Measurements from ENCODE around the gene SLC39A2. TPM values are rescaled to one million over a fixed set of nuclear protein-coding genes. Genes with fewer than 3 reads are reported as not detected.

The SLC39A2 gene
- total and polyA plus RNA-seq, 2 donors (not counting 3 experiments of a cell fraction or from before 2014, with no cell fraction given) = 0.06 TPM; not detected in 1

DNA sequence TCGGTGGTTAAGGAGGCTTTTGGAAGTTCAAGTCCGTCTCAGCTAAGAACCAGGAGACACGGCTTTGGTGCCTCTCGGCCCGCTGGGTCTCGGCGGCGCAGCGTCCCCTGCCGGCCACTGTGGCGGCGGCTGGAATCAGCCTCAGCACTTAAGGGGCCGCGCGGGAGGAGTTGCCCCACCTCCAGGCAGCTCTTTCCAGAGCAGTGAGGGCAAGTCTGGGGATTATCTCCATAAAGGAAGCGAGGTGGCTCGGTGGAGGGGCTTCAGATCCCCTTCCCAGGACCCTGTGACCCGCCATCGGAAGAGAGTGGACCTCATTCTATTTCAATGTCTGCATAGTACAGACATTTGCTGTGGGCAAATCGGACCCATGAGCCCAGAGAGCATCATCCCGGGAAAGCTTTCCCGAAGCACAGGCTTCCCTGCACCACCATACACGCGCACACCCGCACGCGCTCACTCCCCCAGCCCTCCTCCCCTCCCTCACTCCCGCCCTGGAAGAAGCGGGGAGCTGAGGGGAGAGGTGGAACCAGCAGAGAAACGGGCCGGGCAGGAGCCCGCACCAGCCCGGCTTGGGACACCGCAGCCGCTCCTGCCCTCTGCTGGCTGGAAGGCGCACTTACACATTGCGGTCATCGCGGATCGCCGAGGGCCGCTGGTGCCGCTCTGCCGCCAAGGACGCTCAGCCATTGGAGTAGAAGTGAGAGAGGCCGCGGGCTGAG lies 27.9 kb upstream of the SLC39A2 start:
- dilution Hi-C loops (cut with MboI; ENCODE audit: extremely low pct_ligation_motif_present, low sequenced_read_pairs) (no loop called here), intact Hi-C loops (cut with micrococcal nuclease) (loop anchor here (1.0 to 10.0 kb wide), 8 partner anchors 18 to 359 kb away; partner anchors contain the start of genes METTL17, RNASE4, RNASE6 and TMEM253)
- DNase-seq (ENCODE audit: low read depth, low spot score) (peak; percentile 86), FAIRE-seq (peak; percentile 92)
- CTCF ChIA-PET = interaction anchor here (0.6 to 5.5 kb wide), 64 partner anchors 9 to 653 kb away, joined by 3 to 103 read pairs (median 4); partner anchors contain the start of genes PARP2, RNASE1, RNASE2 and RNASE4
- no peaks in the 10 kb centered on the region for H3K9me1 ChIP-seq (replicated peaks; ENCODE audit: control insufficient read depth, extremely low read depth, insufficient read depth, low read length)
- BruUV-seq (replicated peaks) = no TSS peak
- no peaks in the 10 kb centered on the region for H4K20me1 ChIP-seq (replicated peaks; ENCODE audit: control insufficient read depth, extremely low read depth, insufficient read depth, low read length)
- POLR2A ChIA-PET = interaction anchor here (1.3 kb wide), 1 partner anchor 628 kb away, joined by 3 read pairs; no protein-coding TSS in a partner anchor
- H3K36me3 ChIP-seq (ENCODE audit: control insufficient read depth in 2 of 2, extremely low read depth in 1 of 2, insufficient read depth in 2 of 2, low read length in 2 of 2) = no peaks in the 10 kb centered on the region
- no peaks in the 10 kb centered on the region for H3K9me3 ChIP-seq (replicated peaks; ENCODE audit: control insufficient read depth, insufficient read depth, low read length)
- peak overlapping the region; percentile 15 to 64 (median 55) for H3K4me3 ChIP-seq (replicated peaks in 1 of 3; ENCODE audit: insufficient read depth in 1 of 3, low read depth in 1 of 3, low read length in 3 of 3)
- H3K4me2 ChIP-seq (ENCODE audit: insufficient read depth, low read length) = peak overlapping the region; percentile 83
- no peaks in the 10 kb centered on the region for H3K79me2 ChIP-seq (ENCODE audit: control insufficient read depth, insufficient read depth, low read length)
- peaks cover 8 to 14% of the 10 kb centered on the region in 2 experiments for H3K27me3 ChIP-seq (ENCODE audit: control insufficient read depth in 2 of 2, insufficient read depth in 2 of 2, low read length in 2 of 2)
- peak overlapping the region; percentile 64 for H3K9ac ChIP-seq (replicated peaks; ENCODE audit: extremely low read depth, insufficient read depth, low read length)
- H2AFZ ChIP-seq (ENCODE audit: low read depth, low read length) = peak overlapping the region; percentile 91
- H3K27ac ChIP-seq (ENCODE audit: insufficient read depth, low read depth, low read length) = peak overlapping the region; percentile 8
- peaks cover 21% of the 10 kb centered on the region for H3K4me1 ChIP-seq (ENCODE audit: control insufficient read depth, extremely low read depth, insufficient read depth, low read length)
- TF ChIP-seq, protein P1, sequence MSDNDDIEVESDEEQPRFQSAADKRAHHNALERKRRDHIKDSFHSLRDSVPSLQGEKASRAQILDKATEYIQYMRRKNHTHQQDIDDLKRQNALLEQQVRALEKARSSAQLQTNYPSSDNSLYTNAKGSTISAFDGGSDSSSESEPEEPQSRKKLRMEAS (IDR thresholded peaks at IDR 0.05; ENCODE audit: insufficient read depth, insufficient read length) = no peak
- TF ChIP-seq MYC (IDR thresholded peaks at IDR 0.05; ENCODE audit: low read depth, low read length) (no peak), EZH2 (IDR thresholded peaks at IDR 0.05; ENCODE audit: borderline replicate concordance, low read depth, low read length, severe bottlenecking) (no peak), FOS (IDR thresholded peaks at IDR 0.05; ENCODE audit: borderline replicate concordance, insufficient read depth, low read length) (no peak)
- TF ChIP-seq, protein P2, sequence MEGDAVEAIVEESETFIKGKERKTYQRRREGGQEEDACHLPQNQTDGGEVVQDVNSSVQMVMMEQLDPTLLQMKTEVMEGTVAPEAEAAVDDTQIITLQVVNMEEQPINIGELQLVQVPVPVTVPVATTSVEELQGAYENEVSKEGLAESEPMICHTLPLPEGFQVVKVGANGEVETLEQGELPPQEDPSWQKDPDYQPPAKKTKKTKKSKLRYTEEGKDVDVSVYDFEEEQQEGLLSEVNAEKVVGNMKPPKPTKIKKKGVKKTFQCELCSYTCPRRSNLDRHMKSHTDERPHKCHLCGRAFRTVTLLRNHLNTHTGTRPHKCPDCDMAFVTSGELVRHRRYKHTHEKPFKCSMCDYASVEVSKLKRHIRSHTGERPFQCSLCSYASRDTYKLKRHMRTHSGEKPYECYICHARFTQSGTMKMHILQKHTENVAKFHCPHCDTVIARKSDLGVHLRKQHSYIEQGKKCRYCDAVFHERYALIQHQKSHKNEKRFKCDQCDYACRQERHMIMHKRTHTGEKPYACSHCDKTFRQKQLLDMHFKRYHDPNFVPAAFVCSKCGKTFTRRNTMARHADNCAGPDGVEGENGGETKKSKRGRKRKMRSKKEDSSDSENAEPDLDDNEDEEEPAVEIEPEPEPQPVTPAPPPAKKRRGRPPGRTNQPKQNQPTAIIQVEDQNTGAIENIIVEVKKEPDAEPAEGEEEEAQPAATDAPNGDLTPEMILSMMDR (IDR thresholded peaks at IDR 0.05; ENCODE audit: extremely low read depth in 1 of 2, insufficient read depth in 1 of 2, low read depth in 1 of 2, low read length in 2 of 2) = peak; percentile 98 to 99
